ENCODE data around the gene AKT3. TPM values are rescaled to one million over a fixed set of nuclear protein-coding genes. Genes with fewer than 3 reads are reported as not detected.
"Not testable (repeated sequence)": the region's sequence is repeated elsewhere in the genome, so short reads cannot be mapped to it uniquely, and the experiment has no call there.

AKT3 gene
- total RNA-seq, 1 experiment from 2014 or later: 18.7 TPM

GRCh38 chr1:243784506-243784905 is 65.5 kb downstream of the AKT3 start:
- H2AFZ ChIP-seq (ENCODE audit: low read length): no peak overlapping the region
- H3K27me3 ChIP-seq (ENCODE audit: low read length): no peaks in the 10 kb centered on the region
- no peaks in the 10 kb centered on the region for H3F3A ChIP-seq (ENCODE audit: low read length, unreplicated experiment)
- H4K20me1 ChIP-seq (ENCODE audit: low read length): no peaks in the 10 kb centered on the region
- H3K4me3 ChIP-seq (ENCODE audit: low read length): no peak overlapping the region
- ChIA-PET CTCF (no interaction called here), POLR2A (ENCODE audit: unreplicated experiment) (no interaction called here)
- no peaks in the 10 kb centered on the region for H3K9me2 ChIP-seq (replicated peaks; ENCODE audit: low read length)
- H3K27ac ChIP-seq (ENCODE audit: low read length): no peak overlapping the region
- H3K36me3 ChIP-seq (ENCODE audit: low read depth, low read length): no peaks in the 10 kb centered on the region
- no peak overlapping the region for H3K9ac ChIP-seq (ENCODE audit: low read length)
- intact Hi-C loops (cut with micrococcal nuclease): no loop called here
- no TSS peak for BruUV-seq (replicated peaks)
- no peak overlapping the region for H3K4me2 ChIP-seq (ENCODE audit: low read length)
- TF ChIP-seq, protein P1, sequence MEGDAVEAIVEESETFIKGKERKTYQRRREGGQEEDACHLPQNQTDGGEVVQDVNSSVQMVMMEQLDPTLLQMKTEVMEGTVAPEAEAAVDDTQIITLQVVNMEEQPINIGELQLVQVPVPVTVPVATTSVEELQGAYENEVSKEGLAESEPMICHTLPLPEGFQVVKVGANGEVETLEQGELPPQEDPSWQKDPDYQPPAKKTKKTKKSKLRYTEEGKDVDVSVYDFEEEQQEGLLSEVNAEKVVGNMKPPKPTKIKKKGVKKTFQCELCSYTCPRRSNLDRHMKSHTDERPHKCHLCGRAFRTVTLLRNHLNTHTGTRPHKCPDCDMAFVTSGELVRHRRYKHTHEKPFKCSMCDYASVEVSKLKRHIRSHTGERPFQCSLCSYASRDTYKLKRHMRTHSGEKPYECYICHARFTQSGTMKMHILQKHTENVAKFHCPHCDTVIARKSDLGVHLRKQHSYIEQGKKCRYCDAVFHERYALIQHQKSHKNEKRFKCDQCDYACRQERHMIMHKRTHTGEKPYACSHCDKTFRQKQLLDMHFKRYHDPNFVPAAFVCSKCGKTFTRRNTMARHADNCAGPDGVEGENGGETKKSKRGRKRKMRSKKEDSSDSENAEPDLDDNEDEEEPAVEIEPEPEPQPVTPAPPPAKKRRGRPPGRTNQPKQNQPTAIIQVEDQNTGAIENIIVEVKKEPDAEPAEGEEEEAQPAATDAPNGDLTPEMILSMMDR (conservative IDR thresholded peaks at IDR 0.05; ENCODE audit: low read depth, low read length): no peak
- no peak for TF ChIP-seq EZH2phosphoT487 (IDR thresholded peaks at IDR 0.05; ENCODE audit: borderline replicate concordance, low read length)
- no peak for TF ChIP-seq EZH2 (IDR thresholded peaks at IDR 0.05; ENCODE audit: low read length, unreplicated experiment)
- H3K9me3 ChIP-seq (ENCODE audit: low read length): no peaks in the 10 kb centered on the region
- no peaks in the 10 kb centered on the region for H3K79me2 ChIP-seq (ENCODE audit: low read length)
- DNase-seq (no peak), ATAC-seq (no peak)
- H3K4me1 ChIP-seq (ENCODE audit: insufficient read depth, low read length): peaks cover 19% of the 10 kb centered on the region

DNA sequence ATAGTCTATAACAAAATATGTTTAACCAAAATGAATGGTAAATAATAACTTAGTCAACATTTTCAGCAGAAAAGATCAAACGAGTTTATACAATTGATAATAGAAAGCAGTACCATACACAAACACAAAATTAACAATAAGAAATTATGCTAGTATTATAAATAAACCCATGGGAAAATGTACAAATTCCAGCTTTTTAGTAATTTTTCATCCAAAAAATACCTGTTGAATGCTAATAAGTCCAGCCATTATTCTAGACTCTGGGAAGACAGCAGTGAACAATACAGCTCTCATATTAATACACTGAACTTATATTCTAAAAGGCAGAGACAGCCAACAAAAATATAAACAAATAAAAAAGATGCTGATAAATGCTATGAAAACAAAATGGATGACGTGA is 66.3 kb downstream of the AKT3 start:
- Histone ChIP-seq H3F3A (ENCODE audit: low read length, unreplicated experiment) (no peaks in the 10 kb centered on the region), H3K4me3 (ENCODE audit: low read length) (no peak overlapping the region), H3K36me3 (ENCODE audit: low read depth, low read length) (no peaks in the 10 kb centered on the region), H2AFZ (ENCODE audit: low read length) (no peak overlapping the region), H3K9ac (ENCODE audit: low read length) (no peak overlapping the region), H3K9me2 (replicated peaks; ENCODE audit: low read length) (no peaks in the 10 kb centered on the region), H4K20me1 (ENCODE audit: low read length) (no peaks in the 10 kb centered on the region), H3K27me3 (ENCODE audit: low read length) (no peaks in the 10 kb centered on the region), H3K79me2 (ENCODE audit: low read length) (no peaks in the 10 kb centered on the region), H3K4me1 (ENCODE audit: insufficient read depth, low read length) (peaks cover 19% of the 10 kb centered on the region), H3K9me3 (ENCODE audit: low read length) (no peaks in the 10 kb centered on the region), H3K27ac (ENCODE audit: low read length) (no peak overlapping the region), H3K4me2 (ENCODE audit: low read length) (no peak overlapping the region)
- no TSS peak for BruUV-seq (replicated peaks)
- ChIA-PET CTCF (no interaction called here), POLR2A (ENCODE audit: unreplicated experiment) (interaction anchor here (0.6 kb wide), 2 partner anchors 78 to 125 kb away, joined by 6 to 7 read pairs; no protein-coding TSS in a partner anchor)
- intact Hi-C loops (cut with micrococcal nuclease): no loop called here
- TF ChIP-seq EZH2phosphoT487 (IDR thresholded peaks at IDR 0.05; ENCODE audit: borderline replicate concordance, low read length) (no peak), EZH2 (IDR thresholded peaks at IDR 0.05; ENCODE audit: low read length, unreplicated experiment) (no peak)
- TF ChIP-seq, protein P1 (conservative IDR thresholded peaks at IDR 0.05; ENCODE audit: low read depth, low read length): no peak
- ATAC-seq: no peak
- DNase-seq: no peak

- H3K4me2 ChIP-seq (ENCODE audit: low read length); H3K27ac ChIP-seq (ENCODE audit: low read length); H4K20me1 ChIP-seq (ENCODE audit: low read length); ATAC-seq; H3K9me2 ChIP-seq (replicated peaks; ENCODE audit: low read length); BruUV-seq (replicated peaks); H3K9me3 ChIP-seq (ENCODE audit: low read length); H3K4me1 ChIP-seq (ENCODE audit: insufficient read depth, low read length); H3K79me2 ChIP-seq (ENCODE audit: low read length); H2AFZ ChIP-seq (ENCODE audit: low read length); DNase-seq; H3K36me3 ChIP-seq (ENCODE audit: low read depth, low read length); H3K27me3 ChIP-seq (ENCODE audit: low read length); H3F3A ChIP-seq (ENCODE audit: low read length, unreplicated experiment); H3K4me3 ChIP-seq (ENCODE audit: low read length); H3K9ac ChIP-seq (ENCODE audit: low read length); CTCF ChIA-PET; POLR2A ChIA-PET (ENCODE audit: unreplicated experiment); intact Hi-C loops (cut with micrococcal nuclease): not testable (repeated sequence)
Observed at GRCh38 chr1:243772361-243773050, 77.5 kb downstream of the AKT3 start.
